HUES48 (cell line): ENCODE results near the gene SLC25A48.

Source experiments
- H3K27ac ChIP-seq: one replicate; pipeline ENCODE4 v1.7.0; 2013; ENCODE audit warnings: low read depth, low read length, inconsistent platforms
- H3K27me3 ChIP-seq: 2 replicates; pipeline ENCODE4 v1.6.1; 2013; ENCODE audit warnings: mild to moderate bottlenecking, low read length; ENCODE audit not compliant: control insufficient read depth, insufficient read depth
- H3K36me3 ChIP-seq: 2 replicates; pipeline ENCODE4 v1.6.1; 2013; ENCODE audit warnings: low read length; ENCODE audit not compliant: control insufficient read depth, insufficient read depth
- H3K4me1 ChIP-seq: 2 replicates; pipeline ENCODE4 v1.6.1; 2013; ENCODE audit warnings: mild to moderate bottlenecking, low read length; ENCODE audit not compliant: control insufficient read depth, insufficient read depth
- H3K4me3 ChIP-seq: 2 replicates; pipeline ENCODE4 v1.5.1; 2013; ENCODE audit warnings: mild to moderate bottlenecking, low read depth, low read length
- H3K9ac ChIP-seq: 2 replicates; pipeline ENCODE4 v1.6.1; 2013; ENCODE audit warnings: mild to moderate bottlenecking, low read depth, low read length, moderate library complexity
- H3K9me3 ChIP-seq: 2 replicates; pipeline ENCODE4 v1.6.1; 2013; ENCODE audit warnings: low read length; ENCODE audit not compliant: control insufficient read depth, insufficient read depth

The SLC25A48 gene

GRCh38 chr5:135822959-135823358 is 11.5 kb upstream of the SLC25A48 start:
- Histone ChIP-seq H3K27me3 (no peaks in the 10 kb centered on the region), H3K9ac (no peak overlapping the region), H3K9me3 (no peaks in the 10 kb centered on the region), H3K36me3 (no peaks in the 10 kb centered on the region), H3K27ac (no peak overlapping the region), H3K4me1 (peaks cover 16% of the 10 kb centered on the region), H3K4me3 (no peak overlapping the region)

GRCh38 chr5:135823881-135824280 is 10.6 kb upstream of the SLC25A48 start:
- Histone ChIP-seq H3K4me3 (no peak overlapping the region), H3K27ac (no peak overlapping the region), H3K27me3 (no peaks in the 10 kb centered on the region), H3K9ac (no peak overlapping the region), H3K4me1 (peaks cover 16% of the 10 kb centered on the region), H3K9me3 (no peaks in the 10 kb centered on the region), H3K36me3 (no peaks in the 10 kb centered on the region)

- Histone ChIP-seq H3K27ac (no peak overlapping the region), H3K27me3 (no peaks in the 10 kb centered on the region), H3K4me1 (peaks cover 16% of the 10 kb centered on the region), H3K36me3 (no peaks in the 10 kb centered on the region), H3K4me3 (no peak overlapping the region), H3K9ac (no peak overlapping the region), H3K9me3 (no peaks in the 10 kb centered on the region)
These were observed 9.9 kb upstream of the SLC25A48 start for GRCh38 chr5:135824541-135825041.

GRCh38 chr5:135825373-135826220 is 8.9 kb upstream of the SLC25A48 start:
- no peaks in the 10 kb centered on the region for H3K9me3 ChIP-seq
- no peaks in the 10 kb centered on the region for H3K36me3 ChIP-seq

GRCh38 chr5:135826221-135826525 is 8.3 kb upstream of the SLC25A48 start:
- H3K9me3 ChIP-seq: no peaks in the 10 kb centered on the region

More at GRCh38 chr5:135825373-135826220, 8.9 kb upstream of the SLC25A48 start:
- no peak overlapping the region for H3K9ac ChIP-seq
- no peak overlapping the region for H3K4me3 ChIP-seq
- peaks cover 4% of the 10 kb centered on the region; the same call in 1 of the 2 replicates for H3K27me3 ChIP-seq
- H3K27ac ChIP-seq: no peak overlapping the region
- H3K4me1 ChIP-seq: peaks cover 16% of the 10 kb centered on the region

GRCh38 chr5:135826994-135827671 is 7.3 kb upstream of the SLC25A48 start:
- H3K27me3 ChIP-seq: peaks cover 15% of the 10 kb centered on the region
- peaks cover 3% of the 10 kb centered on the region; the same call in 1 of the 2 replicates for H3K4me1 ChIP-seq
- no peak overlapping the region for H3K4me3 ChIP-seq
- H3K36me3 ChIP-seq: no peaks in the 10 kb centered on the region
- H3K27ac ChIP-seq: no peak overlapping the region
- no peak overlapping the region for H3K9ac ChIP-seq
- H3K9me3 ChIP-seq: no peaks in the 10 kb centered on the region

More at GRCh38 chr5:135826221-135826525, 8.3 kb upstream of the SLC25A48 start:
- Histone ChIP-seq H3K27ac (no peak overlapping the region), H3K27me3 (peaks cover 8% of the 10 kb centered on the region), H3K9ac (no peak overlapping the region), H3K4me1 (peaks cover 12% of the 10 kb centered on the region), H3K4me3 (no peak overlapping the region), H3K36me3 (no peaks in the 10 kb centered on the region)

GRCh38 chr5:135827965-135828781 is 6.3 kb upstream of the SLC25A48 start:
- Histone ChIP-seq H3K27me3 (peaks cover 24% of the 10 kb centered on the region), H3K4me3 (no peak overlapping the region), H3K27ac (no peak overlapping the region), H3K9ac (no peak overlapping the region), H3K9me3 (no peaks in the 10 kb centered on the region), H3K36me3 (no peaks in the 10 kb centered on the region), H3K4me1 (no peaks in the 10 kb centered on the region; the same call in 1 of the 2 replicates)

GRCh38 chr5:135828782-135829127 is 5.7 kb upstream of the SLC25A48 start:
- Histone ChIP-seq H3K4me3 (no peak overlapping the region), H3K9ac (no peak overlapping the region), H3K9me3 (no peaks in the 10 kb centered on the region), H3K27ac (no peak overlapping the region), H3K36me3 (no peaks in the 10 kb centered on the region), H3K4me1 (no peaks in the 10 kb centered on the region; the same call in 1 of the 2 replicates), H3K27me3 (peaks cover 30% of the 10 kb centered on the region)

- no peaks in the 10 kb centered on the region for H3K36me3 ChIP-seq
- no peak overlapping the region for H3K9ac ChIP-seq
- H3K27me3 ChIP-seq: peaks cover 34% of the 10 kb centered on the region
- H3K4me3 ChIP-seq: no peak overlapping the region
- H3K27ac ChIP-seq: no peak overlapping the region
- H3K9me3 ChIP-seq: no peaks in the 10 kb centered on the region
- H3K4me1 ChIP-seq: no peaks in the 10 kb centered on the region; the same call in 1 of the 2 replicates
These were observed 5.3 kb upstream of the SLC25A48 start for GRCh38 chr5:135829179-135829578.

GRCh38 chr5:135829681-135830383 is 4.6 kb upstream of the SLC25A48 start:
- H3K4me3 ChIP-seq: no peak overlapping the region
- H3K27ac ChIP-seq: no peak overlapping the region
- no peaks in the 10 kb centered on the region for H3K9me3 ChIP-seq
- peaks cover 41% of the 10 kb centered on the region for H3K27me3 ChIP-seq
- no peak overlapping the region for H3K9ac ChIP-seq
- no peaks in the 10 kb centered on the region for H3K36me3 ChIP-seq
- H3K4me1 ChIP-seq: no peaks in the 10 kb centered on the region; the same call in 1 of the 2 replicates
